ENCODE data around the gene TADA1. TPM values are rescaled to one million over a fixed set of nuclear protein-coding genes. Genes with fewer than 3 reads are reported as not detected.

Gene TADA1, protein sequence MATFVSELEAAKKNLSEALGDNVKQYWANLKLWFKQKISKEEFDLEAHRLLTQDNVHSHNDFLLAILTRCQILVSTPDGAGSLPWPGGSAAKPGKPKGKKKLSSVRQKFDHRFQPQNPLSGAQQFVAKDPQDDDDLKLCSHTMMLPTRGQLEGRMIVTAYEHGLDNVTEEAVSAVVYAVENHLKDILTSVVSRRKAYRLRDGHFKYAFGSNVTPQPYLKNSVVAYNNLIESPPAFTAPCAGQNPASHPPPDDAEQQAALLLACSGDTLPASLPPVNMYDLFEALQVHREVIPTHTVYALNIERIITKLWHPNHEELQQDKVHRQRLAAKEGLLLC
- 7.0 and 11.5 TPM in 2 replicates for total RNA-seq

DNA sequence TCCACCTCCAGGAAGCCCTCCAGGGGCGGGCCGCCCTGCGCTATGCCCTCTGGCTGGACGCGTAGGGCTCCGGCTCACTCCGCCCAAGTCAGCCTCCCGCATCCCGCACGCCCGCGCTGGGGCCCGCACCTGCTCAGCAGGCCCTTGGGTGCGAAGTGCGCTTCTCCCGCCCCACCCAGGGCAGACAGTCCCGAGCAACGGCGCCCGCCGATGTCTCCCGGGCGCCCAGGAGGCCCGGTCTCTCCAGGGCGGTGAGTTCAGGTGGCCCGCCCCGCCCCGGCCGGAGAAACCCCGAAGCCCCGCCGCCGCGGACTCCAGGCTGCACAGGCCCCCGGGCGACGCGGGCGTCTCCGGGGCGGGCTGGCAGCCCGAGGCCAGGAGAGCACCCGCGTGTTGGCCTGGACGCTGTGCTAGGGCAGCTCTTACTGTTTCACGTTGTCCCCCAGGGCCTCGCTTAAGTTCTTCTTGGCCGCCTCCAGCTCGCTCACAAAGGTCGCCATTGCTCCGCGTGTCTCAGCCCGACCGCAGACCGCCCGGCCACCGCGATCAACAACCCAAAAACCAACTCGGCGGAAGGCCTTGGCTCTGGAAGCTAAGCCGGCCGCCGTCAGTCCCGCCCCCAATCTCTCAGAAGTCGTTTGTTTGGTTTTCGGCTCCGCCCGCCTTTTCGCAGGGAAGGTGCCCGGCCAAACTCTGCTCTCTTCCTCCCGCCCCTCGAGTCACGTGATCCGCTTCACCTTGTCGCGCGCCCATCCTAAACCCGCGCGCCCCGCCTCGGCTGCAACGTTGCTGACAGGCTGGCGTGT, at the start of gene TADA1:
TSS of gene TADA1 (minus strand) at position 531 of the 806 bp plus-strand sequence. CDS start at position 500, 31 bp downstream.

DNA sequence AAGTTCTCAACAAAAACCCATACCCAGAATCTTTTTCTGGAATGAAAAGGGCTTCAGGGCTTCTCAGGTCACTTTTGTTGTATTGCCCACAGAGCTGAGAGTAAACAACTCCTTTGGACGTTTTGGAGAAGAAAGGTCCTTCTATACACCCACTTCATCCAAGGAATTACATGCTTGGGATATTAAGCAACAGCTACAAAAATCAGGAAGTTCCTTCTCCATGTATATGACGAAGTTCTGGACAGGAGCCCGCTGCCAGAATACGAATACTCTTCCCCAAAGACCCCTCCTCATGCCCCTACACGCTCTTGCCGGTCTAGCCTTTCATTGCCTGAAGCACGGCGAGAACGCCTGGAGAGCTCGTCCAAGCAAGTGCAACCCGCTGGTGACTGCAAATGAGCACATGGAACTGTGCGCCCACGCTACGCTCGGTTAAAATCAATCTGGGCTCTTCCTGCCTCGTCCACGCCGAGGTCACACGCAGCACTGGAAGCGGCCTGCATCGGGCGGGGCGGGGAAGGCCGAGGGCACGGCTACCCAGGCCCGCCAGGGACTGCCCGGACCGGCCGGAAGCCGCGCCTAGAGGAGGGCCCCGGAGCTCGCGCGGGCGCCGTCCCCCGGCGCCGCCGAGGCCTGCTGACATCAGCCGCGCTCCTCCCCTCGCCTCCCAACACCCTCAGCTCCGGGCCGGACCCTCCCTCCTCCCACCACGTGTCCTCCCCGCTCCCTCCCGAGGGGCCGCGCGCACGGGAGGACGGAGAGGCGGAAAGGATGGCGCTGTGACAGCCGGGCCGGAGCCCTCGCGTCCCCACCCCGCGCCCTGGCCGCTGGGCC, 37.1 kb downstream of the TADA1 start, which contains the start of gene POGK:
TSS of gene POGK (plus strand) at position 710 of the 834 bp plus-strand sequence. CDS start 1,482 bp downstream, outside the sequence.

Other genes starting within 250 kb of the TADA1 start
- gene POGK, start 36.8 kb downstream of the TADA1 start, total RNA-seq: 11.5 and 26.1 TPM in 2 replicates
- gene ILDR2, start 99.3 kb upstream of the TADA1 start, total RNA-seq: under 0.01 TPM in 1 of 2 replicates, not detected in the other
- not detected in 2 replicates for gene MAEL, start 113.0 kb upstream of the TADA1 start, total RNA-seq
- not detected in 2 replicates for gene GPA33, start 214.1 kb upstream of the TADA1 start, total RNA-seq
- not detected in 2 replicates for gene STYXL2, start 217.8 kb upstream of the TADA1 start, total RNA-seq

Measured in bladder microvascular endothelial cell (primary cell).